ENCODE measurements around the gene ANXA2R. TPM values are rescaled to one million over a fixed set of nuclear protein-coding genes. Genes with fewer than 3 reads are reported as not detected.
"Not testable (repeated sequence)": the region's sequence is repeated elsewhere in the genome, so short reads cannot be mapped to it uniquely, and the experiment has no call there.

The ANXA2R gene
- polyA plus RNA-seq, 2 donors, result 2.3 to 2.4 TPM

DNA sequence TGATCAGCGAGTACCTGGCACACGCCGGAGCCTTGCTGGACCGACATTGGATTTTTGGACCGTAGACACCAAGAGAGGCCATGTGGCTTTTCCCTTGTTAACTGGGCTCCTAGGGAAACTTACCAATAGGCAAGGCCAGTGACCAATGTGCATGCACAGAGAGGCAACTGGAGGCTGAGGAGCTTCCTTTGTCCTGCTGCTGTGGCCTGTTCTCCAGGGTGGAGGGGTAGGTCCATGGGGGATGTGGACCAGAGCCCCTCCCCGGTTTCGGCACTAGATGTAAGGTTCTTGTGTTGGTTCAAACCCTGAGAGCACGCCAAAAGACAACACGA is 34.8 kb upstream of the ANXA2R start:
- Histone ChIP-seq H3K27ac (ENCODE audit: low read depth in 2 of 2, low read length in 1 of 2) (no peak overlapping the region), H3K9me3 (ENCODE audit: control insufficient read depth in 2 of 2, insufficient read depth in 1 of 2, low read depth in 1 of 2, low read length in 1 of 2) (no peaks in the 10 kb centered on the region), H3K27me3 (ENCODE audit: control insufficient read depth in 1 of 2, insufficient read depth in 2 of 2, low read length in 2 of 2) (no peaks in the 10 kb centered on the region), H3K4me3 (ENCODE audit: low read depth in 1 of 2, low read length in 2 of 2) (no peak overlapping the region), H3K36me3 (ENCODE audit: control insufficient read depth in 2 of 2, insufficient read depth in 2 of 2, low read length in 1 of 2) (peaks cover 8% of the 10 kb centered on the region in 2 donors), H3K4me1 (ENCODE audit: control insufficient read depth in 2 of 2, insufficient read depth in 2 of 2, low read length in 1 of 2) (peaks cover 0 to 3% of the 10 kb centered on the region in 2 donors)
- 95 to 98% methylated on average over 9 of the region's 9 CpGs for WGBS, 2 donors

DNA sequence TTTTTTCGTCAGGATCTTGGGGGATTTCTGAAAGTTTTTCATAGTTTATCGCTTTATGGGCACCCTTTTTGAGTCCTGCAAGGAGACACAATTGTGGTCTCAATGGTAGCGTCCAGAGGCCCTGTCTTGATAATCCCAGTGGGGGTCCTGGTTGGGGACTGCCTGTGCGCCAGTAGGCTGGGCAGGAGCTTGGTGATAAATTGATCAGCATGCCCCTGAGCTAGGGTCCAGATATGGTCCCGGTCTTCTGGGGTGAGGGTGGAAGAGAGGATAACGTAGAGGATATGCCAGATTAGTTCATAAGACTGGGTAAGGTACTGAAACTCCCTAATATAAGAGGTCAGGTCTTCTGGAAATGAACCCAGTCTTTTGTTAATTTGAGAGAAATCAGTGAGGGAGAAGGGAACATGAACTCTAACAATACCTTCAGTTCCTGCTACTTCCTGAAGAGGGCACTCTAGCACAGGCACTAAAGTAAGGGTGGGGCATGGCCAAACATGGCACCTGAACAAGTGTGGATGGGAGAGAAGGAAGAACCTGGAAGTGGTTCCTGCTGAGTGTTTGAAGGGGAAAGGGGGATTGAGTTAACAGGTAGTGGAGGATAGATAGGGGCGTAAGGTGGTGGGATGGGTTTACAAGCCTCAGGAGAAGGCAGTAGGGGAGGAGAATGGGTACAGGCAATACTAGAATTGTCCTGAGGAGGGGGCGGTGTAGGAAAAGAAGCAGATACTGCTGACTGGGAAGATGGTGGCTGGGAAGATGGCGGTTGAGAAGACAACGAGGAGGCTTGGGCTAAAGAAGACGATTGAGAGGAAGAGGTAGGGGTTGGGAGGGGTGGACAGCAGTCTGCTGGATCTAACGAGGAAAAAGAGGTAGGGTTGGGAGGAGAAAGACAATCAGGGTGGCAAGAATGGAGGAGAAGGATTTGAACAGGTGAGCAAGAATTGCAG is 33.8 kb upstream of the ANXA2R start:
- WGBS, 2 donors, result 94 to 95% methylated on average over 12 of the region's 12 CpGs
- Histone ChIP-seq H3K4me3 (ENCODE audit: low read depth in 1 of 2, low read length in 2 of 2) (no peak overlapping the region), H3K9me3 (ENCODE audit: control insufficient read depth in 2 of 2, insufficient read depth in 1 of 2, low read depth in 1 of 2, low read length in 1 of 2) (no peaks in the 10 kb centered on the region), H3K27me3 (ENCODE audit: control insufficient read depth in 1 of 2, insufficient read depth in 2 of 2, low read length in 2 of 2) (no peaks in the 10 kb centered on the region), H3K36me3 (ENCODE audit: control insufficient read depth in 2 of 2, insufficient read depth in 2 of 2, low read length in 1 of 2) (peaks cover 8% of the 10 kb centered on the region in 2 donors), H3K4me1 (ENCODE audit: control insufficient read depth in 2 of 2, insufficient read depth in 2 of 2, low read length in 1 of 2) (peaks cover 0 to 4% of the 10 kb centered on the region in 2 donors), H3K27ac (ENCODE audit: low read depth in 2 of 2, low read length in 1 of 2) (no peak overlapping the region)

DNA sequence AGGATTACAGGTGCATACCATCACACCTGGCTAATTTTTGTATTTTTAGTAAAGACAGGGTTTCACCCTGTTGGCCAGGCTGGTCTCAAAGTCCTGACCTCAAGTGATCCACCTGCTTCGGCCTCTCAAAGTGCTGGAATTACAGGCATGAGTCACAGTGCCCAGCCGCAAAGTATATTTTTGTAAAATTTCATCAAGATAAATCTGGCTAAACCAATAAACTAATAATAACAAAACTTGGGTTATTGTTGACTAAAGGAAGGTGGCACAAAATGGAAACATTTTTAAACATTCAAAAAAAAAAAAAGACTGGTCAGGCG is 29.2 kb upstream of the ANXA2R start:
- not testable (repeated sequence) for H3K9me3 ChIP-seq (ENCODE audit: control insufficient read depth in 2 of 2, insufficient read depth in 1 of 2, low read depth in 1 of 2, low read length in 1 of 2); H3K27me3 ChIP-seq (ENCODE audit: control insufficient read depth in 1 of 2, insufficient read depth in 2 of 2, low read length in 2 of 2); H3K27ac ChIP-seq (ENCODE audit: low read depth in 2 of 2, low read length in 1 of 2); H3K36me3 ChIP-seq (ENCODE audit: control insufficient read depth in 2 of 2, insufficient read depth in 2 of 2, low read length in 1 of 2); H3K4me1 ChIP-seq (ENCODE audit: control insufficient read depth in 2 of 2, insufficient read depth in 2 of 2, low read length in 1 of 2); H3K4me3 ChIP-seq (ENCODE audit: low read depth in 1 of 2, low read length in 2 of 2)
- WGBS, 2 donors, result 91 to 92% methylated on average over 3 of the region's 3 CpGs

DNA sequence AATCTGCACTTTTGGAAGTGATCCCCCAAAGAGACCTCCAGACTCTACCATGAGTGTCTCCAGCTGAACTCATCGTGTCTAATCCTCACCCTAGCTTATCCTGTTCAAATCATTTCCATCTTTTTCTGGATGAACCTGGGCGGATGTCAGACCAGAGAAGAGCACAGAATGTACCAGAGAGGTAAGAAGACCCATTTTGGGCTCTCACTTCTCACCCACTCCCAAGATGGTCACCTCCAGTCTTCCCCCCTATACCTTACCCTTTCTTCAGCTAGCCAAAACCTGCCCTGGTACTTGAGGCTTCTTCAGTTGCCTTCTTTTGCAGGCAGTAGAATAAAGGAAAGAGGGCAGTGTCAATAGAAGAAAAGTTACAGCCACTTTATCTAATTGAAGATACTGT is 27.9 kb upstream of the ANXA2R start:
- WGBS, 2 donors, result 75 to 83% methylated on average over 2 of the region's 2 CpGs
- no peaks in the 10 kb centered on the region for H3K9me3 ChIP-seq (ENCODE audit: control insufficient read depth in 2 of 2, insufficient read depth in 1 of 2, low read depth in 1 of 2, low read length in 1 of 2)
- no peaks in the 10 kb centered on the region for H3K27me3 ChIP-seq (ENCODE audit: control insufficient read depth in 1 of 2, insufficient read depth in 2 of 2, low read length in 2 of 2)
- peak overlapping the region in 1 of 2 donors; percentile 94 for H3K4me3 ChIP-seq (ENCODE audit: low read depth in 1 of 2, low read length in 2 of 2)
- H3K4me1 ChIP-seq (ENCODE audit: control insufficient read depth in 2 of 2, insufficient read depth in 2 of 2, low read length in 1 of 2), result peaks cover 0 to 7% of the 10 kb centered on the region in 2 donors
- no peak overlapping the region for H3K27ac ChIP-seq (ENCODE audit: low read depth in 2 of 2, low read length in 1 of 2)
- H3K36me3 ChIP-seq (ENCODE audit: control insufficient read depth in 2 of 2, insufficient read depth in 2 of 2, low read length in 1 of 2), result peaks cover 4 to 8% of the 10 kb centered on the region in 2 donors

DNA sequence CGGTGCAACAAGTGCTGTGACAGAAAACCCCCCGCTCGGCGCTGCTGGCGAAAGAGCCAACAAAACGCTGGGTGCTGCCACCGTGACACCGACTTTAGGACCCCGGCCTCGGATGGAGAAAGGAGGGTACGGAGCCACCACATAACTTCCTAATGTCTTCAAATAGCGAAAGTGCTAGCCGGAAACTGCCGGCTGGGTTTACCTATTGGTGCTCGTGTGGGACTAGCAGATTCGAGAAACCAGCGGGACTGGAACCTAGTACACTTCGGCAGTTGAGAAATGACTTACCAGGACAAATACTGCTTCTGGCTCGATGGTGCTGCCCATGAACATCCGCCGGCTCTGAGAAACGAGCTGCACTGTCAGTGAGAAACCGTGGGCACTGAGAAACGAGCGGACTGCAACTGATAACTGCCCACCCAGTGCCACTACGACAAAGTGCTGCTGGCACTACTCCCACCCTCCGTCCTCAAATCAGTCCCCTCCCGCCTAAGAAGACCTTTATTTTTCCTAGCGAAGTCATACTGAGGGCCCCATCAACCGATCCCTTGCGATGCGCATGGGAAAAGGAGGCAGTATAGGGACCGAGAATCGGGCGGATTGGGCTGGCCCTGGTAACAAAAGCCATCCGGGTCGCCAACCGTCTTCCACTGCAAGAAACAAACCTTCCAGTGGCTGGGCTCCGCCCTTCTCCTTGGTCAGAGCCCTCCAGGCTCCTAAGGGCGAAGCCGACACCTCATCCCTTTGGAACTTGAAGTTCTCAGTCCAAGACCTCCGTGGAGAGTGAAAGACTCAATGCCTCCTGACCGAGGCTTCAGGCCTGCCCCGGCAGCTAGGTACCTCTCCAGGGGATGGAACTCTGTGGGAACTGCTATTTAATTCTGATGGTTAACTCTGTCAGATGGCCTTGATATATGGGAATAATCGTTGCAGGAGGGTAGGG is 27.0 kb upstream of the ANXA2R start:
- H3K27me3 ChIP-seq (ENCODE audit: control insufficient read depth in 1 of 2, insufficient read depth in 2 of 2, low read length in 2 of 2), result no peaks in the 10 kb centered on the region
- peaks cover 4 to 8% of the 10 kb centered on the region in 2 donors for H3K36me3 ChIP-seq (ENCODE audit: control insufficient read depth in 2 of 2, insufficient read depth in 2 of 2, low read length in 1 of 2)
- H3K27ac ChIP-seq (ENCODE audit: low read depth in 2 of 2, low read length in 1 of 2), result peak overlapping the region; percentile 98 to 100
- no peaks in the 10 kb centered on the region for H3K9me3 ChIP-seq (ENCODE audit: control insufficient read depth in 2 of 2, insufficient read depth in 1 of 2, low read depth in 1 of 2, low read length in 1 of 2)
- H3K4me3 ChIP-seq (ENCODE audit: low read depth in 1 of 2, low read length in 2 of 2), result peak overlapping the region; percentile 81 to 94
- H3K4me1 ChIP-seq (ENCODE audit: control insufficient read depth in 2 of 2, insufficient read depth in 2 of 2, low read length in 1 of 2), result peaks cover 0 to 7% of the 10 kb centered on the region in 2 donors
- WGBS, 2 donors, result 1% methylated on average over 45 of the region's 45 CpGs

DNA sequence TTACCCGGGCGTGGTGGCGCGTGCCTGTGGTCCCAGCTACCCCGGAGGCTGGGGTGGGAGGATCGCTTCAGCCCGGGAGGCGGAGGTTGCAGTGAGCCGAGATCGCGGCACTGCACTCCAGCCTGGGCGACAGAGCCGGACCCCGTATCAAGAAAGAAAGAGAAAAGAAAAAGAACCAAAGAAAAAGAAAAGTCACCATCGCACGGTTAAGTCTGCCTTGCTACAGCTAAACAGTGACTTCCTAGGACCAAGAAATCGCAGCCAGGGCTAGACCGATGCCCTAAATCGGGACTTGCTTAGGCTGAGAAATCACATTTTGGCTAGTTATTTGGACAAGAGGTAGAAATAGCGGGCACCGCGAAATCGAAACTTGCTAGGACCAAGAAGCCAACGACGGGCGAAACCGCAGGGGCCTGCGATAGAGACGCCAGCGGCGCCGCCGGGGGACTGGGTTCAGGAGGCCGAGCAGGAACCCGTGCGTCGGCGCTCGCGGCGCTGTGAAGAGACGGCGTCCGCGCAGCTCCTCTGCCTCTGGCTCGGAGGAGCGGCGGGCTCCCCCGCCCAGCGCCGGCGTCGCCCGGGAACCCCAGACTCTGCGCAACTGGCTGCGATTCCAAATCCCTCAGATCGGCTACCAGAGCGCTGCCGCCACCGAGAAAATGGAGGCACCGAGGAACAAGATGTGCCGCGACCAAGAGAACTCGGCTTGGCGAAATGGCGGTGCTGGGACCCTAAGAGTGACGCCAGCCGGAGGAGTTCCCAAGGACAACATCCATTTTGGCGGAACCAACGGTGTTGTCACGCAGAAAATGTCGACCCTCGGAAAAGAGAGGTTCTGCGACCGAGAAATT is 26.1 kb upstream of the ANXA2R start:
- Histone ChIP-seq H3K27ac (ENCODE audit: low read depth in 2 of 2, low read length in 1 of 2) (peak overlapping the region; percentile 98 to 100), H3K4me3 (ENCODE audit: low read depth in 1 of 2, low read length in 2 of 2) (peak overlapping the region; percentile 81 to 94), H3K9me3 (ENCODE audit: control insufficient read depth in 2 of 2, insufficient read depth in 1 of 2, low read depth in 1 of 2, low read length in 1 of 2) (no peaks in the 10 kb centered on the region), H3K27me3 (ENCODE audit: control insufficient read depth in 1 of 2, insufficient read depth in 2 of 2, low read length in 2 of 2) (no peaks in the 10 kb centered on the region), H3K36me3 (ENCODE audit: control insufficient read depth in 2 of 2, insufficient read depth in 2 of 2, low read length in 1 of 2) (peaks cover 0 to 5% of the 10 kb centered on the region in 2 donors), H3K4me1 (ENCODE audit: control insufficient read depth in 2 of 2, insufficient read depth in 2 of 2, low read length in 1 of 2) (peaks cover 0 to 4% of the 10 kb centered on the region in 2 donors)
- 0% methylated on average over 65 to 75 of the region's 75 CpGs for WGBS, 2 donors

DNA sequence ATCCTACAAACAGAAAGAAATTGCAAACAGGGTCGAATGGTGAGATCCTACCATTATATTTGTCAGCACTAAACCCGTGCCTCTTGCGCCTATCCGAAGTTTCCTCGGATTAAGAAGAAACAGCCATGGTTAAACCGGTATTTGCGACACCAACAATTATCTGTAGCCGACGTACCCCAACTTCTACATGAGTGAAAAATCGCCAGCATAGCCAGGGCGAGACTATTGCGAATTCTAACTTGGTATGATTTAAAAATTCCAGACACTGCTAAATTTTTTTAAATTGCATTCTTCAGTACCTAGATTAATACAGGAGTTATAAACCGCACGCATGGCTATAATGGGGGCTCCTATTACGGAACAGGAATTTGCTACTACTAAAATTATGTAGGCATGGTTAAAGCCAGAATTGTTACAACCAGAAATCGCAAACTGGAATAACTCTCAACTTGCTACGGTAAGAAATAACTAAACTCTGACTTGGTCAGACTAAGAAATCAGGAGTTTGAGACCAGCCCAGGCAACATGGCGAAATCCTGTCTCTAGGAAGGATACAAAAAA is 25.3 kb upstream of the ANXA2R start:
- Histone ChIP-seq H3K4me3 (ENCODE audit: low read depth in 1 of 2, low read length in 2 of 2) (peak overlapping the region; percentile 81 to 94), H3K36me3 (ENCODE audit: control insufficient read depth in 2 of 2, insufficient read depth in 2 of 2, low read length in 1 of 2) (no peaks in the 10 kb centered on the region), H3K27ac (ENCODE audit: low read depth in 2 of 2, low read length in 1 of 2) (peak overlapping the region; percentile 98 to 100), H3K9me3 (ENCODE audit: control insufficient read depth in 2 of 2, insufficient read depth in 1 of 2, low read depth in 1 of 2, low read length in 1 of 2) (no peaks in the 10 kb centered on the region), H3K27me3 (ENCODE audit: control insufficient read depth in 1 of 2, insufficient read depth in 2 of 2, low read length in 2 of 2) (no peaks in the 10 kb centered on the region), H3K4me1 (ENCODE audit: control insufficient read depth in 2 of 2, insufficient read depth in 2 of 2, low read length in 1 of 2) (peaks cover 0 to 4% of the 10 kb centered on the region in 2 donors)
- WGBS, 2 donors, result 1% methylated on average over 18 of the region's 18 CpGs

DNA sequence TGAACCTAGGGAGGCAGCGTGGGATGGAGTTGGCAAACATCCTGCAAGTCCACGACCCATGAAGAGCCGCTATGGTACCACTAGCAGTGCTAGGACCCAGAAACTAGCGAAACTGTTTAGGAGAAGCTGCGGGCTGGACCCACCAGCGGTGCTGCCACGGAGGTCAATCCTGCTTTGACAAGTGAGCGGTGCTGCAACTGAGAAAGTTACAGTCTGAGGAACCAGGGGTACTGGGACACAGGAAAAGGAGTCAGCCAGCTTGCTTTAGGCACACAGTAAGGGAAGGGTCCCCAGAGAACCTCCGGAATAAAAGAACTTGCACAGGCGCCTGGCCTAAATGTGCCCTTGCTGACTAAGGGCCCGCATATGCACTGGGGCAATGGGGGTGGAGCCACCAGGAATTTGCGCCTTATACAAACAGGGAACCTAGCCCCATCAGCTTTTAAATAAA is 23.6 kb upstream of the ANXA2R start:
- Histone ChIP-seq H3K27me3 (ENCODE audit: control insufficient read depth in 1 of 2, insufficient read depth in 2 of 2, low read length in 2 of 2) (no peaks in the 10 kb centered on the region), H3K4me3 (ENCODE audit: low read depth in 1 of 2, low read length in 2 of 2) (no peak overlapping the region), H3K36me3 (ENCODE audit: control insufficient read depth in 2 of 2, insufficient read depth in 2 of 2, low read length in 1 of 2) (no peaks in the 10 kb centered on the region), H3K9me3 (ENCODE audit: control insufficient read depth in 2 of 2, insufficient read depth in 1 of 2, low read depth in 1 of 2, low read length in 1 of 2) (no peaks in the 10 kb centered on the region), H3K4me1 (ENCODE audit: control insufficient read depth in 2 of 2, insufficient read depth in 2 of 2, low read length in 1 of 2) (peaks cover 0 to 2% of the 10 kb centered on the region in 2 donors), H3K27ac (ENCODE audit: low read depth in 2 of 2, low read length in 1 of 2) (peak overlapping the region; percentile 92 to 96)
- WGBS, 2 donors, result 88 to 89% methylated on average over 12 of the region's 12 CpGs

All from esophagus (tissue), 2 donors.